Measurements from ENCODE around the gene IGF2BP2. TPM values are rescaled to one million over a fixed set of nuclear protein-coding genes. Genes with fewer than 3 reads are reported as not detected.

The IGF2BP2 gene
- total and polyA plus RNA-seq, 10 donors, result 1.1 to 21.1 (median 12.0) TPM

GRCh38 chr3:185714085-185714484 lies 110.8 kb downstream of the IGF2BP2 start:
- 93 to 98% (median 95%) methylated on average over 2 of the region's 2 CpGs for WGBS, 5 donors
- Histone ChIP-seq H3K4me3 (no peak overlapping the region), H3K9me3 (no peaks in the 10 kb centered on the region), H3K27me3 (replicated peaks in 1 of 7) (peaks cover 0 to 5% (median 0%) of the 10 kb centered on the region in 7 donors), H3K27ac (no peak overlapping the region), H3K4me1 (peaks cover 0 to 24% (median 0%) of the 10 kb centered on the region in 6 donors), H3K36me3 (no peaks in the 10 kb centered on the region)
- DNase-seq, result no peak
- TF ChIP-seq POLR2AphosphoS5 (IDR thresholded peaks at IDR 0.05) (no peak), POLR2A (IDR thresholded peaks at IDR 0.05) (no peak), CTCF (IDR thresholded peaks at IDR 0.05 in 8 of 11, conservative IDR thresholded peaks at IDR 0.05 in 3 of 11) (no peak)
- intact Hi-C loops (cut with DNase I; ENCODE audit: low total_unique reads), result no loop called here

DNA sequence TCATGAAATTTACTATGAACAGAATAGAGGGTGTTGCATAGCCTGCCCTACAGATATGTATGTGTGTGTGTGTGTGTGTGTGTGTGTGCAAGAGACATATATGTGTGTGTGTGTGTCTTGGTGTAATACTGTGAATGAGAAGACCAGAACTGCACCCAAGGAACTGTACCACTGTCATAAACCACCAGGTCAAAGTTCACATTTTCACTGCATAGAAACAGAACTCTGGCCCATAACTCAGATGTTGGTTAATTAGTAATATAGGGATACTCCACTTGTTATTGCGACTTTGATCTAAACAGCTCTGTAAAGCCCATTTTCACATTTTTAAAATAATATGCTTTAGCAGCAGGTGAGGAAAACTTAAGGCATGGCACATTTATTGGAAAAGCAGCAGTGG lies 111.8 kb downstream of the IGF2BP2 start:
- no peaks in the 10 kb centered on the region for H3K9me3 ChIP-seq
- peaks cover 0 to 24% (median 0%) of the 10 kb centered on the region in 6 donors for H3K4me1 ChIP-seq
- 90 to 100% (median 94%) methylated on average over 1 of the region's 1 CpG for WGBS, 5 donors
- H3K36me3 ChIP-seq, result no peaks in the 10 kb centered on the region
- no peak overlapping the region for H3K4me3 ChIP-seq
- H3K27me3 ChIP-seq (replicated peaks in 1 of 7), result peaks cover 0 to 5% (median 0%) of the 10 kb centered on the region in 7 donors
- no peak overlapping the region for H3K27ac ChIP-seq
- DNase-seq, result no peak
- TF ChIP-seq POLR2AphosphoS5 (IDR thresholded peaks at IDR 0.05), result no peak
- TF ChIP-seq POLR2A (IDR thresholded peaks at IDR 0.05), result no peak
- TF ChIP-seq CTCF (IDR thresholded peaks at IDR 0.05 in 8 of 11, conservative IDR thresholded peaks at IDR 0.05 in 3 of 11), result no peak
- intact Hi-C loops (cut with DNase I; ENCODE audit: low total_unique reads), result no loop called here

GRCh38 chr3:185712337-185712736 lies 112.5 kb downstream of the IGF2BP2 start:
- intact Hi-C loops (cut with DNase I; ENCODE audit: low total_unique reads), result no loop called here
- WGBS, 5 donors, result 75 to 94% (median 86%) methylated on average over 3 of the region's 3 CpGs
- TF ChIP-seq POLR2AphosphoS5 (IDR thresholded peaks at IDR 0.05) (no peak), POLR2A (IDR thresholded peaks at IDR 0.05) (no peak), CTCF (IDR thresholded peaks at IDR 0.05 in 8 of 11, conservative IDR thresholded peaks at IDR 0.05 in 3 of 11) (no peak)
- Histone ChIP-seq H3K4me3 (no peak overlapping the region), H3K27ac (no peak overlapping the region), H3K27me3 (replicated peaks in 1 of 7) (peaks cover 0 to 5% (median 0%) of the 10 kb centered on the region in 7 donors), H3K9me3 (no peaks in the 10 kb centered on the region), H3K36me3 (no peaks in the 10 kb centered on the region), H3K4me1 (peaks cover 0 to 22% (median 0%) of the 10 kb centered on the region in 6 donors)
- DNase-seq, result no peak

- no peaks in the 10 kb centered on the region for H3K9me3 ChIP-seq
- intact Hi-C loops (cut with DNase I; ENCODE audit: low total_unique reads), result no loop called here
- 56 to 70% (median 63%) methylated on average over 8 of the region's 8 CpGs for WGBS, 5 donors
Observed at GRCh38 chr3:185711255-185711870, 113.5 kb downstream of the IGF2BP2 start.

More at GRCh38 chr3:185711255-185711870, 113.5 kb downstream of the IGF2BP2 start:
- Histone ChIP-seq H3K27ac (no peak overlapping the region), H3K27me3 (replicated peaks in 1 of 7) (peaks cover 0 to 5% (median 0%) of the 10 kb centered on the region in 7 donors), H3K36me3 (no peaks in the 10 kb centered on the region), H3K4me3 (no peak overlapping the region), H3K4me1 (peaks cover 0 to 13% (median 0%) of the 10 kb centered on the region in 6 donors)
- TF ChIP-seq CTCF (IDR thresholded peaks at IDR 0.05 in 8 of 11, conservative IDR thresholded peaks at IDR 0.05 in 3 of 11) (no peak), POLR2A (IDR thresholded peaks at IDR 0.05) (no peak), POLR2AphosphoS5 (IDR thresholded peaks at IDR 0.05) (no peak)
- no peak for DNase-seq
